Daoy (cell line): Measurements from ENCODE around the gene STX18. TPM values are rescaled to one million over a fixed set of nuclear protein-coding genes. Genes with fewer than 3 reads are reported as not detected.
A peak's percentile ranks its signal among the peaks of the same experiment; 100 is the strongest.
"Not testable (repeated sequence)": the region's sequence is repeated elsewhere in the genome, so short reads cannot be mapped to it uniquely, and the experiment has no call there.

ENCODE experiments used
- DNase-seq: peaks from one replicate; pipeline ENCODE4 v3.0.0-alpha.2; 2015; ENCODE audit warnings: low read depth
- total RNA-seq: library from RNA; depleted of rRNA; stranded (reverse); fragments of >200 nt; shearing (Covaris generic); gene quantifications from 2 replicates; pipeline ENCODE4 v1.2.3, GENCODE V29; 2014; rRNA removed

Gene STX18
- total RNA-seq = 36.9 and 48.1 TPM in 2 replicates

DNA sequence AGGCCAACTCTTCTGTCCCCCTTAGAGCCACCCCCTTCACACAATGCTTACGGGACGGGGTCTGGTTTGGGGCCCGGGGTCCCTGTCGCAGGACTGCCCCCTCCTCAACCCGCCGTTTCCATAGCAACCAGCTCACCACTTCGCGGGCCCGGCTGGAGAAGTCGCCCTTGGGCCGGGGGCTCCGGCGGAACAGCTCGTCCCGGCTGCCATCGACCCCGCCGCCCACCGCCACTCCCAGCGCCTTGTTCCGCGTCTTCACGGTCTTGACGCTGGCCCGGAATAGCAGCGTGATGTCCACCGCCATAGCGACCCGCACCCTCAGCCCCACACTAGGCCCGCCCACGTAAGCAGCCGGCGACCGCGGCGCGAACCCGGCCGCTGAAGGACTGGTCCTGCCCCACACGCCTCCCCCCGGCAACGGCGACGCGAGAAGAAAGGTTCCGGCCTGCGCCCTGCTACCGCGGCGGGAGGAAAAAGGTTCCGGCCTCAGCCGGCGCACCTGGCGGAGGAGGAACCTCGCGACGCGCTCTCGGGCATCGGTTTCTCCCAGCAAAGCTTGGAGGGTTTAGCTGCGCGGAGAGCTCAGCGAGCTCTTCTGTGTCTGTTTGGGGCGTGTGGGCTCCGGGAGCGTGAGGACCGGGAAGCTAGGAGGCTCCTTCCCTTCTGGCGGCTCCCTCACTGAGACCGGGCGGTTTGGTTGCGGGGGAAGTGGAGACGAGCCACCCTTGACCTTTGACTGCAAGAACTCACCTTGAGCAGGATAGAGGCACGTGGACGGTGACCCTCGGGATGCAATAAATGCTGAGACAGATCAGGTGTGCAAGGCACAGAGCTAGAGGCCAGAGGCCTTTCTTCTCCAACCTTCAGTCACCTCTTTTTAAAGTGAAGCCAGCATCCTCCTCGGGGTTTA is at the start of gene STX18:
Gene STX18, minus strand, starts transcription at position 388 of the 910 bp plus-strand sequence. Its CDS starts 84 bp downstream, at position 304.
- peak; percentile 91 for DNase-seq

DNA sequence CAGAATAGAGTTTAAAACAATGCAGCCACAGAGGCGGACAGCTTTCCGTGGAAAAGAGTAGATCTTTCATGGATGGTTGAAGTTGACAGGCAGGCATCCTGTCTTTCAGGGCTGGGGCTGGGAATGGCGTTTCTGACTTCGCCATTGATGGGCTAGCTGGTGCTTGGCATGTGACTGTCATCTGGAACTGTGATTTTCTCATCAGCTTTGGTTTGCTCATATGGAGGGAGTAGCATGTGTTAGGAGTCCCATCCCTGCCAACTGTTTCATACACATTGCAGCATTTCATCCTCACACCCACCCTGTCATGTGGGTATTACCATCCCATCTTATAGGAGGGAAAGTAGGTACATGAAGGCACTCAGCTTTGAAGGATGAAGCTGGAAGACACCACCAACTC is 49.2 kb upstream of the STX18 start:
- DNase-seq = no peak

DNA sequence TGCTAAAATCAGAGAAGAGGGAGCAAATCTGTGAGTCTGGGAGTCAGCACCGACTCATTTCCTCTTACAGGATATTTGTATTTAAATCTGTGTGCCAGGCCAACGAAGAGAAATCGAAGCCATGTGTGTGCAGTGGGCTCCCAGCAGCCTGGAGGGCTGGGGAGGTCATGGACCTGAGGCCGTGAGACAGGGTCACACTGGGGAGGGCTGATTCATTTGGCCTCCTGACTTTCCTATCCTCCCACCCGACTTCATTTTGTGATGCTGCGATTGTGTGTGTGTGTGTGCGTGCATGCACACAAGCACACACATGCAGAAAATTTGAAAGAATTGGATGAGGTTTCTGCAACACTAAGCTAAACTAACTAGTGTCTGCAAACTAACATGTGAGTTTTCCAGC is 48.7 kb upstream of the STX18 start:
- peak; percentile 15 for DNase-seq

DNA sequence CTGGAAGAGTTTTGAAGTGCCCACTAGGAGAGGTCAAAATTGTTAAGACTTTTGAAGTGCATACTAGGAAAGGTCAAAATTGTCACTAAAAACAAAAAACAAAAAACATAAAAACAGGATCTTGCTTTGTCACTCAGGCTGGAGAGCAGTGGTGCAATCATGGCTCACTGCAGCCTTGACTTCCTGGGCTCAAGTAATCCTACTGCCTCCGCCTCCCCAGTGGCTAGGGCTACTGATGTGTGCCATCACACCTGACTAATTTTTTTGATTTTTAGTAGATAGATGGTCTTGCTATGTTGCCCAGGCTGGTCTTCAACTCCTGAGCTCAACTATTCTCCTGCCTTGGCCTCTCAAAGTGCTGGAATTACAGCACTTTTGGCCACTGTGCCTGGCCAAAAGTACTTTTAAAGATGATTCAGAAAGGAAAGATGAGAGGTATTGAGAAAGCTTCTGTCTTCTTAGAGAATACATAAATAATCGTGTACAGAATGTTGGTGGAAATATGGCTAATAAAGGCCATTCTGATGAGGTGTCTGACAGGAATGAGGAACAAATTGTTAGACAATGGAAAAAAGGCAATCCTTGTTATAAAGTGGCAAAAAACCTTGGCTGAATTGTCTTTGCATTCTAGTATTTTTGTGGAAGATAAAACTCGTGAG is 43.3 kb upstream of the STX18 start:
- DNase-seq = no peak

DNA sequence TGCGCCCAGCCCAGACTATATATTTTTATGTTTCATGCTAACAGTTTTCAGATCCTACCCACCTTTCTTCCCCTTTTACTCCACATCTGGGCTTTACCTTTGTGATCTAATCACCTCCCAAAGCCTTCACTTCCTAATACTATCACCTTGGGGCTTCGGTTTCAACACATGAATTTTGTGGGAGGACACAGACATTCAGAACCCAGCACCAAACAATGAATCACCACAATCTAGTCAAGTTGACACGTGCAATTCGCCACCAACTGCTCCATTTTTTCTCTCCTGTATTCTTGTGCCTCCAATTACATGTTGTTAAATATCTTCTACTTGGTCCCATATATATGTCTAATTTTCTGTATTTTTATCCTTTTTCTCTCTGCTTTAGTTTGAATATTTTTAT is 41.8 kb upstream of the STX18 start:
- no peak for DNase-seq

DNA sequence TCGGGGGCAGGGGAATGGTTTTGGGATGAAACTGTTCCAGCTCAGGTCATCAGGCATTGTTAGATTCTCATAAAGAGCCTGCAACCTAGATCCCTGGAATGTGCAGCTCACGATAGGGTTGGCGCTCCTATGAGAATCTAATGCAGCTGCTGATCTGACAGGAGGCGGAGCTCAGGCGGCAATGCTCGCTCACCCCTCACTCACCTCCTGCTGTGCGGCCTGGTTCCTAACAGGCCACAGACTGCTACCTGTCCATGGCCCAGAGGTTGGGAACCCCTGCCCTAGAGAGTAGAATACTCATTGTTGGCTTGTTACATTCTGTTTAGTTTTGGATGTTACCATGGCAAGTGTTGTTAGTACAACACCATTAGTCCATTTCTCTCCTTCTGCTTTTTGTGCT is 40.8 kb upstream of the STX18 start:
- DNase-seq = no peak

DNA sequence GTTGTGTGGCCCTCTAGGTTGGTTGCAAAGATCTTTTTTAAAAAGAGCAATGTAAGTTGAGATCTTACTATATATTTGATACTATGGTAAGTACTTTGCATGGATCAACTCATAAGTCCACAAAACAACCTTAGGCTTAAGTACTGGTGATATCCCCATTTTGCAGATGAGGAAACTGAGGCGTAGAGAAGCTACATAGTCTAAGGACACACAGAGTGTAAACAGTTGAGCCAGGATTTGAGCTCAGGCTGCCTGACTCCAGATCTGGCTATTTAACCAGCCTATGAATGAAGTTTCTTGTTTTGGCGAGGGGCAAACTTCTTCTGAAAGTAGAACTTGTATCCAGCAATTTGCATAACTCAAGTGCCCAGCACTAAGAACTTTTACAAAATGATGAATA is 38.6 kb upstream of the STX18 start:
- DNase-seq = no peak

DNA sequence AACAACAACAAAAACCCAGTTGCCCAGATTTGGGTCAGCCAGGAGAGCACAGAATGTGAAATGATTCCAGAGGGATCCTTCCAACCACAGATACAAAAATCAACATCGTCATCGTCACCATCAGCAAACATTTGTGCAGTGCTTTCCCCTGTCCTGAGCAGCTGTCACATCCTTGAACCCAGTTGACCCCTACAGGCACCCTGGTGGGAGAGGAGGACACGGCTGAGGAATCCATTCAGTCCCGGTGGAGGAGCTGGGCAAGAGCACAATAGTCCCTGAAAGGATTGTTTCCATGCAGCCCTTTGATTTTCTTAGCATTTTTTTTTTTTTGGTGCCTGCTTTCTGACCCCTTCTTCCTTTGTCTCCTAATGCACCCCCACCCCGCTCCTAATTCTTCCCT is 37.1 kb upstream of the STX18 start:
- no peak for DNase-seq

DNA sequence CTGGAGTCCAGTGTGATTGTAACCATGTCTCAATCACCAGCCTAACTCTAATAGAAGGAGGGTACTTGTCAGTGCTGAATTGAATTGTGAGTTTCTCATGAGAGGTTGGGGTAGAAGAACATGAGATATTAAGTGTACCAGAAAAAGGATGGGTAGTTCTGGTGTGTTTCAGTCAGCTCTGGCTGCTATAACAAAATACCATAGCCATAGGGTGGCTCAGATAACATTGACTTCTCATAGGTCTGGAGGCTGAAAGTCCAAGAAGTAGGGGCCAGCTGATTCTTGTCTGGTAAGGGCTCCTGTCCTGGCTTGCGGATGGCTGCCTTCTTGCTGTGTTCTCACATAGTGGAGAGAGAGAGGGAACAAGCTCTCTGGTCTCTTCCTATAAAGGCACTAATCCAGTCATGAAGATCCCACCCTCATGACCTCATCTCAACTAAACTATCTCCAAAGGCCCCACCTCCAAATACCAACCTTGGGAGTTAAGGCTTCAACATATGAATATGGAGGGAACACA is 35.6 kb upstream of the STX18 start:
- DNase-seq = no peak

DNA sequence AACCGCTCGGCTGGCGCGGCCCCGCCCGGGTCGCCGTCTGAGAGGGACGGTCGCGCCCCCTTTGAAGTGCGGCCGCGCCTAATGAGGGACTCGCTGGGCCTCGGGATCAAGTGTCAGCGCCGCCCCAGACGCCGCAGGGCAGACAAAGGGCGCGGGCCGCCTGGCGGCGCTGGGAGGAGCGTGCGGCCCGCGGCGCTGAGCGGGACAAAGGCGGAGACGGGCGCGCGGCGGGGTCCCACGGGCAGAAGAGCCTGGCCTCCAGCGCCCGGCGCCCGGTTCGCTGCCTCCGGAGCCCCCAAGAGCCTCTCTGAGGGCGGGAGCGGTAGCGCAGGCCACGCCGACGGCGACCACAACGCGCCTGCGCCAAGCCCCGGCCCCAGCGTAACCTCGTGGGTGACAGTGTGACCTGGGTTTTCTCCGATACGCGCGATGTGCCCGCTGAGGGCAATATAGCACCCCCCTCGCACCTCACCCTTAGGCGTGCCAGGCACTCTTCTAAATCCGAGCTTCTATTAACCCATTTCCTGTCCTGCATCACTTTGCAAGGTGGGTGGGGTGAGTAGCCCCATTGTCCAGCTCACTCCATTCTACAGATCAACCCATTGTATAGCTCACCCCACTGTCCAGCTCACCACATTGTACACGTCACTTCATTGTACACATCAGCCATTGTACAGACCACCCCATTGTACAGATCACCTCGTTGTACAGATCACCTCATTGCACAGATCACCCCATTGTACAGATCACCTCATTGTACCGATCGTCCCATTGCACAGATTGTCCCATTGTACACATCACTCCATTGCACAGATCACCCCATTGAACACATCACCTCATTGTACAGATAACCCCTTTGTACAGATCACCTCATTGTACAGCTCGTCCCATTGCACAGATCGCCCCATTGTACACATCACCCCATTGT is 33.7 kb upstream of the STX18 start:
- peak; percentile 73 for DNase-seq

DNA sequence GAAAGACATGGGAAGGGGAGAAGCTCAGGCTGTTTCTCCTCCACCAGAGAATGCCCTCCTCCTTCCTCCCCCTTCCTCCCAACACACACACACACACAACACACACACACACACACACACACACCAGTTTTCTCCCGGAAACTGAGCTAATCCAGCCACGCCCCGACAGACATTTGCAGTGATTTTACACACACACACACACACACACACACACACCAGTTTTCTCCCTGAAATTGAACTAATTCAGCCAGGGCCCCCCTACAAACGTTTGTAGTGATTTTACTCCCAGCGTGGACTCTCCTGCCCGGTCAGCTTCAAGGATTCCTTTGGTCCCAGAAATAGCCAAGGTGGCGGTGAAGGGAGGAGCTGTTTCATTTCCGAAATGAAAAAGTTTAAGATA is 32.9 kb upstream of the STX18 start:
- peak; percentile 61 for DNase-seq

DNA sequence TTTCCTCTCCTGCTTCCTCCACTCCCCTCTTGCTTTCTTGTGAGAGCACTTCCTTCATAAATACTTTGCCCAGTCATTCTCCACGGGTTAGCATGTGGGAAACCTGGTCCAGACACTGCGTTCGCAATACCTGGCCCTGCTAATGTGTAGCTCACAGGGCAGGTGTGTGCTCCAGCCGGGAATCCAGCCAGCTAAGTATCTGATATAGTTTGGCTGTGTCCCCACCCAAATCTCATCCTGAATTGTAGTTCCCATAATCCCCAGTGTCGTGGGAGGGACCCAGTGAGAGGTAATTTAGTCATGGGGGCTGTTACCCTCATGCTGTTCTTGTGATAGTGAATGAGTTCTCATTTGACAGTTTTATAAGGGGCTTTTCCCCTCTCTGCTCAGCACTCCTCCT is 32.2 kb upstream of the STX18 start:
- DNase-seq = no peak

DNA sequence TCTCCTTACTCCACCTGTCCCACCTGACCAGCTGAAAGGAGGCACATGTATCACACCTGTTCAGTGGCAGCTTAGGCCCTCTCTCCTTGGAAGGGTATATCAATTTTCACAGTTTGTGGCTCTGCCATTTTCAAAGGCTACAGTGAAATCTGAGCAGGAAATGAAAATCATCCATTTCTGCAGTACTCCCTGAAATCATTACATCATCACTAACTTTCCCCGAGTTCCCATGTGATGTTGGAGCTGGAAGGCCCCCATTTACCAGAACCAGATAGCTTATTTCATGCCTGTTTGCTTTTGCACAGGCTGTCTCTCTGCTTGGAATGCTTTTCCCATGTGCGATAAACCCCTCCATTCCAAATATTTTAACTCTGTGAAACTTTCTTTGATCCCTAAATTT is 31.0 kb upstream of the STX18 start:
- DNase-seq = no peak

DNA sequence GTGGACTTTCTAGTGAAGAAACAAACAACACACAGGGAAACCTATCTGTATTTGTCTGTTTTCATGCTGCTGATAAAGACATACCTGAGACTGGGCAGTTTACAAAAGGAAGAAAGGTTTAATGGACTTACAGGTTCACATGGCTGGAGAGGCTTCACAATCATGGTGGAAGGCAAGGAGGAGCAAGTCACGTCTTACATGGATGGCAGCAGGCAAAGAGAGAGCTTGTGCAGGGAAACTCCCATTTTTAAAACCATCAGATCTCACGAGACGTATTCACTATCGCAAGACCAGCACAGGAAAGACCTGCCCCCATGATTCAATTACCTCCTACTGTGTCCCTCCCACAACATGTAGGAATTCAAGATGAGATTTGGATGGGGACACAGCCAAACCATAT is 28.0 kb upstream of the STX18 start:
- DNase-seq = not testable (repeated sequence)

DNA sequence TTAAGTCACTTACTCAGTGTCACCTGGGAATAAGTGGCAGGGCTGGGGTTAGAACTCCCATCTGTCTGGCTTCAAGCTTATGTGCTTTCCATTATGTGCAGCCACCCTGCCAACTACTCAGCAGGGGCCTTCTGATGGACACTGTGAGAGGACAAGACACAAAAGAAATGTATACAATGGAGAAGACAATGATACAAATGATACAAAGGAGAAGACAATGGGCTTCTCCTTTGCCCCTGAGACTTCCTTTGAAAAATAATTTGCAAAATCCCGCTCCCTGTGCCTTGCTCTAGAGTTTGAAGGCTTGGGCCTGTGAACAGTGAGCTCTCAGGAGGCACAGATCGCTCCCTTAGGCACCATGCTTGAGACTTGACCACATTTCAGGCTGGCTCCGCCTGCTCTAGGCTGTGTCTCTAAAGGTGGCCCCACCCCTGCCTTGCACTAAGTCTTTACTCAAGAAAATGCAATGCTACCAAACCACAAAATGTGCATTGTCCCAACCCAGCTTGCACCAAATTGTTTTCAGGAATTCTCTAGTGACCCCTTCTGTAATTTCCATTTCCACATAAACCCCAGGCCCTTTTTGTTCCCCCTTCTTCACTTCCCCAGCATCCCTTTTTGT is 27.1 kb upstream of the STX18 start:
- DNase-seq = no peak

DNA sequence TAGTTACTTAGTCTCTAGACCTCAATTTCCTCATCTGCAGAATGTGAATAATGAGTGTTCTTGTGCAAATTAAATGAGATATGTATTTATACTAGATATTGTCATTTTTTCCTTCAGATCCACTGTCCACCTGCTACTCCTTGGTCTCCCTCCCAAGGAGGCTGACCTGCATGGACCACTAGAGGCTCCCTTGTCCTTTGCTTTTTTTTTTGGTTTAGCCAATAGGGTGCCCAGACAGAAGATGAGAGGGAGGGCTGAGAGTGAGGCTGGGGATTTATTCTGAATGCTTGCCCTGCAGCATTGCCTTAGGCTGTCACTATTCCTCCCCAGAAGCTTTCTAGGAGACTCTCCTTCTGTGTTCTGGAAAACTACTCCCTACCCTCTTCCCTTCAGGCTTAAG is 24.5 kb upstream of the STX18 start:
- not testable (repeated sequence) for DNase-seq

DNA sequence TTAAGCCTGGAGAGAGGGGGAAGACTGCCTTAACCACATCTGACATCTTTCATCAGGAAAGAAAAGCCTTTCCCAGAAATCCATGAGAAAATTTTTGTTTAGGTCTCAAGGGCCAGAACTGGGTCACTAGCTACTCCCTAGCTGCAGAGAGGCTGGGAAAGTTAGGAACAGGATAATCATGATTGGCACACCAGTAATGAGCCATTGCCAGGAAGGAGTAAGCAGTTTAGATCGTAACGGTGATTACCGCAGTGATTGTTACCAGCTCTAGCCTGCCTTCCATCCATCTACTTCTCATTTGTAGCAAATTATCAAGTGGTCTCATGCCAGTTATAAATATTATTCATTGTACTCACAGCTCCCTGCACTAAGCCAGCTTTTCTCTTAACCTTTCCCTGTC is 22.7 kb upstream of the STX18 start:
- no peak for DNase-seq

DNA sequence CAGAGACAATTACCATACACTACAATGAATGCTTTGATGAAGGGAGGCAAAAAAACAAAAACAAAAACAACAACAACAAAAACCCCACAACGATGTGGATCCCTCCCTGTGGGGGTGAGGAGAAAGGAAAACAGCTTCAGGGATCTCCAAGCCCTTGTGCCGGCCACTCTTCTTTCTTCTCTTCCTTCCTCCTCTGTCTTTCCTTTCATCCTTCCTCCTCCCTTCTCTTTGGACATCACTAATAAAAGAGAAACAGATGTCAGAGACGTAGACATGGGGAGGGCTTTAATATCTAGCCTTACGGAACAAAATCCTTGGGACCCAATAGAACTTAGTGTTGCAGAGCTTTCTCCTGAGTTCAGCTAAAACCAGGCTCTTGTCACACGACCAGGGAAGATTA is 18.8 kb upstream of the STX18 start:
- DNase-seq = no peak

DNA sequence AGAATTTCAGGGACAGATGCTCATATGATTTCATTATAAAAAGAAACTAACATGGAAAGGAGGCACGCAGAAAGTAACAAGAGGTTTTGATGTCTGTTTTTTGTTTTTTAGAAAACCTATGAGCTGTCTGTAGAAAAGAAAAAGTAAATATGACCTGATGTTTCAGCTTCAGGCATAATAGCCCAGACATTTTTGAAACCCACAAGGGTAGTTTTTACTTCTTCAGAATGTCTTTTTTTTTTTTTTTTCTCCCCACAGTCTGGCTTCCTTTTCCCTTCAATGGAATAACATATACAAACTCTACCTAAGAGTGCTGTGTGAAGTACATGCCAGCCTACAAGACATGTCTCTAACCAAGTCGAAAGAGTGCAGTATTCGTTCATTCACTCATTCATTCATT is 18.3 kb upstream of the STX18 start:
- DNase-seq = no peak

DNA sequence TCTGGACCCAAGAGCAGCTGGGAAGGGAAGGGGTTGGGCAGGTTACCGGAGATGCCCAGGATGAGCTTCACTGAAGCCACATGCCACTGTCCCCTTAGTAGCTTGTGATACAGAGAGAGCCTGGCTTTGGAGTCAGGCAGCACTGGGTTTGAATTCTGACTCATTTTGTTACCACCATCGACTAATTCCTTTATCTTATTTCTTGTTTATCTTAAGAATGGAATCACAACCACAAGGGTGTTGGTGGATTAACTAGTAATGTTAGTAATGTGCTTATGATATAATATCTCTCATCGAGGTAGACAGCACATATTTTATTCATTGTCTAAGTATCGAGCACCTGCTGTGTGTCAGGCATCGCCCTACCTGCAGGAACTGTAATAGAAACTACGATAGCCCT is 17.7 kb upstream of the STX18 start:
- DNase-seq = peak; percentile 10

DNA sequence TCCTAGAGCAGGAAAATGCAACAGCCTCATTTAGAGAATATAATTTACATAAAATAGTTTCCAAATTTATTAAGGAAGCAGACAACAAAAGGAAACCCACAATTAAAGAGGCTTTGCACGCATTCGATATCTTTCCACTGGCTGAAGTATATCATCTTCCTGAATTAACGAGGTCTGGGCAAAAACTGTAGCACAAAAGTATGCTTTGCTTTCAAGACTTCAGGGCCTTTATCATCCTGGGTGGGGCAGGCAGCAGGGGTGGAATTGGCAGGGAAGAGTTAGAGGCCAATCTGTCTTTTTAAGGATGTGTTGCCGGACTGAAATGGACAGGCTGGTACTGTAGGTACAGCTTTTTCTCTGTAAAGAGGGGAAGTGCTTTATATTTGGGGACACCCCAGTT is 17.0 kb upstream of the STX18 start:
- DNase-seq = no peak
